Measurements from ENCODE around the gene ARHGEF7.

The ARHGEF7 gene

GRCh38 chr13:111228262-111229144 is 113.4 kb downstream of the ARHGEF7 start:
- DNase-seq, result no peak

GRCh38 chr13:111230385-111230930 is 115.3 kb downstream of the ARHGEF7 start:
- DNase-seq, result no peak

- DNase-seq, result no peak
These were observed 117.1 kb downstream of the ARHGEF7 start for GRCh38 chr13:111232191-111232590.

- DNase-seq, result no peak
These were observed 118.0 kb downstream of the ARHGEF7 start for GRCh38 chr13:111233080-111233479.

GRCh38 chr13:111239764-111240670 is 124.9 kb downstream of the ARHGEF7 start:
- no peak for DNase-seq

- DNase-seq, result no peak
These were observed 126.1 kb downstream of the ARHGEF7 start for GRCh38 chr13:111241006-111241755.

- DNase-seq, result no peak
These were observed 126.8 kb downstream of the ARHGEF7 start for GRCh38 chr13:111241862-111242261.

GRCh38 chr13:111242585-111242984 is 127.5 kb downstream of the ARHGEF7 start:
- DNase-seq, result no peak

- DNase-seq, result no peak
These were observed 128.9 kb downstream of the ARHGEF7 start for GRCh38 chr13:111243981-111244380.

GRCh38 chr13:111245576-111246384 is 130.7 kb downstream of the ARHGEF7 start:
- DNase-seq, result no peak

- DNase-seq, result no peak
These were observed 132.4 kb downstream of the ARHGEF7 start for GRCh38 chr13:111247552-111247951.

GRCh38 chr13:111248822-111249221 is 133.7 kb downstream of the ARHGEF7 start:
- no peak for DNase-seq

GRCh38 chr13:111249637-111250360 is 134.7 kb downstream of the ARHGEF7 start:
- DNase-seq, result no peak

GRCh38 chr13:111251646-111252445 is 136.7 kb downstream of the ARHGEF7 start:
- DNase-seq, result no peak

- no peak for DNase-seq
These were observed 137.6 kb downstream of the ARHGEF7 start for GRCh38 chr13:111252446-111253364.

GRCh38 chr13:111253365-111253872 is 138.3 kb downstream of the ARHGEF7 start:
- DNase-seq, result no peak

- no peak for DNase-seq
These were observed 140.2 kb downstream of the ARHGEF7 start for GRCh38 chr13:111255228-111255790.

GRCh38 chr13:111256458-111256857 is 141.3 kb downstream of the ARHGEF7 start:
- DNase-seq, result no peak
